ENCODE measurements around the gene SLC34A3.

GRCh38 chr9:137273095-137273490 is 42.4 kb downstream of the SLC34A3 start:
- no peak for TF ChIP-seq POLR2A (IDR thresholded peaks at IDR 0.05)
- TF ChIP-seq EP300 (IDR thresholded peaks at IDR 0.05) = no peak
